Measurements from ENCODE around the gene PRLR.

Gene PRLR

DNA sequence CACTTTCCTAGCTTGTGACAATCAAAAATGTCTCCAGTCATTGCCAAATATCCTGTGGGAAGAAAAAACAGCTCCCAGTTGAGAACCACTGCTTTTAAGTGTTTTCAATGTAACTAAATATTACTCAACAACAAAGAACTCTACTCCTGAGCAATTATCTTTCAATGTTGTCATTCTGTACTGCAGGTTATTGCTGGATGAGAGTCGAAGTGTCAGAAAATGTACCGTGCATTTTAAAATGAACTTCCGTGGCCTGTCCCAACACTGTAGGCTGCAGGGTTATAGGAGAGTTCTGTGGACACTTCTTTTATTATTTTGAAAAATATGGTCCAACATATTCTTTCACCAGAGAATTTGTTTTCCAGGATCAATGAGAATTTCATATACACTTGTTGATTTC lies 147.8 kb downstream of the PRLR start:
- TF ChIP-seq, protein P1, sequence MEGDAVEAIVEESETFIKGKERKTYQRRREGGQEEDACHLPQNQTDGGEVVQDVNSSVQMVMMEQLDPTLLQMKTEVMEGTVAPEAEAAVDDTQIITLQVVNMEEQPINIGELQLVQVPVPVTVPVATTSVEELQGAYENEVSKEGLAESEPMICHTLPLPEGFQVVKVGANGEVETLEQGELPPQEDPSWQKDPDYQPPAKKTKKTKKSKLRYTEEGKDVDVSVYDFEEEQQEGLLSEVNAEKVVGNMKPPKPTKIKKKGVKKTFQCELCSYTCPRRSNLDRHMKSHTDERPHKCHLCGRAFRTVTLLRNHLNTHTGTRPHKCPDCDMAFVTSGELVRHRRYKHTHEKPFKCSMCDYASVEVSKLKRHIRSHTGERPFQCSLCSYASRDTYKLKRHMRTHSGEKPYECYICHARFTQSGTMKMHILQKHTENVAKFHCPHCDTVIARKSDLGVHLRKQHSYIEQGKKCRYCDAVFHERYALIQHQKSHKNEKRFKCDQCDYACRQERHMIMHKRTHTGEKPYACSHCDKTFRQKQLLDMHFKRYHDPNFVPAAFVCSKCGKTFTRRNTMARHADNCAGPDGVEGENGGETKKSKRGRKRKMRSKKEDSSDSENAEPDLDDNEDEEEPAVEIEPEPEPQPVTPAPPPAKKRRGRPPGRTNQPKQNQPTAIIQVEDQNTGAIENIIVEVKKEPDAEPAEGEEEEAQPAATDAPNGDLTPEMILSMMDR (IDR thresholded peaks at IDR 0.05), result no peak

DNA sequence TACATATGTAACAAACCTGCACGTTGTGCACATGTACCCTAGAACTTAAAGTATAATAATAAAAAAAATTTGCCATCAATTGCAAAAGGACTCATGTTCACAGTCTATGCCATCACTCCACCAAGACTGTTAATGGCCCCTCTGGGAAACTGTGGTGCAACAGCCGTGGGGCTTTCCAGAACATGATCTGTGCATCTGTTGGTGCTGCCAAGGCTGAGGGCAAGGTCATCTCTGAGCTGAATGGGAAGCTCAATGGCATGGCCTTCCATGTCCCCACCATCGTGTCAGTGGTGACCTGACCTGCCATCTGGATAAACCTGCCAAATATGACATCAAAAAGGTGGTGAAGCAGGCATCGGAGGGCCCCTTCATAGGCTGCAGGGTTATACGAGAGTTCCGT lies 149.2 kb downstream of the PRLR start:
- TF ChIP-seq, protein P1 (IDR thresholded peaks at IDR 0.05), result no peak

DNA sequence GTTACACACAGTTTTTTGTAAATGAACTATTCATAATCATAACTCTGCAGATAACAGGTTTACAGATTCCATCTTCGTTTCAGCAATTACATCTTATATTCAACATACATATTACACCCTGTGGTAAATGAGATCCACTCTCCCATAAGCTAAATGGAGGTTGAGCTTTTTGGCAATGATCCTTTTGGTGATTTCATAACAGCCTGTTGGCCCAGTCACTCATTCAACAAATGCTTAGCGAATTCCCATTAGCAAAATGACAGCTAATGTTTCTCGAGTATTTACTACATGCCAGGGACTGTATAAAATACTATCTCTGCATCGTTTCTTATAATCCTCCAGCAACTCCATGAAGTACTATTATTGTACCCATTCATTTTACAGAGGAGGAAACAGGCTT lies 157.1 kb downstream of the PRLR start:
- TF ChIP-seq, protein P1 (IDR thresholded peaks at IDR 0.05), result no peak

DNA sequence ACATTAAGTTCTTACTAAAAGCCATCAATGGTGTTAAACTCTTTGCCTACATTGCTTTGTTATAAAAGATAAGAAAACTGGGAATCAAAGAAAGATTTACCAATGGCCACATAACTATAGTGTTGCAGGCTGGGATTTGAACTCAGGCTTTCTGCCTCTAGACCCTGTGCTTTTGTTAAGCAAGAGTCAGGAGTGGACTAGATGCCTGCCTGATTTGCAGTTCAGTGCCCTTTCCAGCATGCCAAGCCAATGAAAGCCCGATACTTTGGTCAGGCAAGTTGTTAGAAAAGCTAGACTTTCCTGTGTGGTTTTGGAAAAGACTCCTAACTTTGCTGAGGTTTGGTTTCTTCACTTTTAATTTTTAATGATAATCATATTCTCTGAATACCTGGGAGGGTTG lies 161.1 kb downstream of the PRLR start:
- TF ChIP-seq, protein P1 (IDR thresholded peaks at IDR 0.05), result no peak

DNA sequence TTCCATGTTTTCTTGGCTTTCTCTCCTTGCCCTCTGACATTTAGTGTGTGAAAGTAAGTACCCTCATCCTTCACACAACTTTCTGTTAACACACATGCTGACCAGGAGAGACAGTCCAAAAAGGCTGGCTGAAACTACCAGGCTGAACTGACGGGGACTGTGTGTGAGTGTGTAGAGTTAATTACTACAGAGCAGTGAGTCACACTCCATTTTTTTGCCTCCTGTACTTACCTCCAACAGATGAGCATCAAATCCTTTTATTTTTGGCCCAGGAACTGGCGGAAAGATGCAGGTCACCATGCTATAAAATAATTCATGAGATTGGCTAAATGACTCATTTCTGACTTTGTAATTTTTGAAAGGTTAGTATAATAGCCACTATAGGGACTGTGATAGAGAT lies 162.3 kb downstream of the PRLR start:
- TF ChIP-seq, protein P1 (IDR thresholded peaks at IDR 0.05), result no peak

DNA sequence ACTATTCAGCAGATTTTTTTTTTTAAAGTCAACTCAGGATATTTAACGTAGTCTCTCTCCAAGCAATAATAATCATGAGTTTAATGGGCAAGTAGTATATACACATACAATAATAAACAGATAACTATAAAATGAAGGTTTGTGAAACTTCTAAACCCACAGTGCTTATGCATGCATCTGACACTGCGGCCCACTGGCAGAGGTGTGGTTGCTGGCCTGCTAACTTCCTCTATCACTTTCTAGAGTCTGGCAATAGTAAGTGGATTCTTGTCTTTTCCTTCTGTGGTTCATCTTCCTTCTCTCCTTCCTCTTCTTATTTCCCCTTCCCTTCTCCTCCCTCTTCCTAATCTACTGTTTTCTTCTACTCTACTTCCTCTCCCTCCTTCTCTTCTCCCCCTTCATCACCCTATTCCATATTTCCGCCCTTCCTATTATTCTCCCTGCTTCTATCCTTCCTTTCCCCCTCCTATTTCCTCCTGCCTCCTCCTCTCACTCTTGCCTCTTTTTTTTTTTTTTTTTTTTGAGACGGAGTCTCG lies 164.0 kb downstream of the PRLR start:
- TF ChIP-seq, protein P1 (IDR thresholded peaks at IDR 0.05), result no peak

DNA sequence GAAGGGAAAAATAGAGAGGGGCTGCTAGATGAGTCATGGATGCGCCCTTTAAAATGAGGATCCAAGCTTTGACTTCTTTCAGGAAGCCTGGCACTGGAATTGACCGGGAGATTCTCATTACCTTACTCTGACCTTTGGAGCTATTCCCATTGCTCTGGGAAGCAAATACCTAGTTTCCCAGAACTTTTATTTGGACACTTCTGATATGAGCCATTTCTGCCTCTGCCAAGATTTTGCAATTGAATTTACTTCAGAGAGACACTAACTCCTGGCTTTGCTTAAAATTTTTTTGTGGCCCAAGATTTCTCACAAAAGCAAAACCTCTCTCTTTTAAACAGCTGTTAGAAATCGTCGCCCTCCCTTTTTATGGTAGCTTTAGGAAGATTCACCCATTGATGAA lies 166.9 kb downstream of the PRLR start:
- TF ChIP-seq, protein P1 (IDR thresholded peaks at IDR 0.05), result no peak

DNA sequence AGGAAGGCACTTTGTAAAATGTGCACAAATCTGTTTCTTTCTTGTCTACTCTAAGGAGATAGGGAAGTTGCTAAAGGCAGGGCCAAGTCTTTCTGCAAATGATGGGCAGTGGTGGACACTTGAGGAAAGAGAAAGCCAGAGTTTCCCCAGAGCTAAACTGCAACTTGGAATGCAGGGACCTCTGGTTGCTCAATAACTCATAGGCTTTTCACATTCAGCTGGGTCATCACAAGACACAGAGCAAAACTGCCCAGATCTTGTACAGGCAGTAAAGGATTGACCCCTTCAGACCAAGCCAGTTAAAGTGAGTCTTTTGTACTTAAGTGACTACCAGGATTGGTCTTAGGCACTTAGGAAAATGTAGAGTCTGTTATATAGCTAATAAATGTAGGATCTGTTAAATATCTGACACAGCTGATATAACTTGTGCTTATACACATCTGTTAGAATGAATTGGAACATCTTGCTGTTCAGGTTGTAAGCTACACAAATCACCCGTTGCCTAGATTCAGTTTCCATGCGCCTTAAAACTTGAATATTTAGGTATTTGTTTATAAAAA lies 169.0 kb downstream of the PRLR start:
- TF ChIP-seq, protein P1 (IDR thresholded peaks at IDR 0.05), result no peak

Measured in LNCAP (cell line).